GM08714 (cell line): ENCODE results near the gene TXNRD2.

Experiments
- H3K4me3 ChIP-seq: fragments of 200-500 bp; sonication (Bioruptor generic); 2 replicates; pipeline ENCODE4 v1.5.1; 2014; ENCODE audit warnings: mild to moderate bottlenecking, low read length, inconsistent platforms
- ZNF274 ChIP-seq: IDR thresholded peaks from 2 replicates; pipeline ENCODE4 v1.6.1; 2012; ENCODE audit warnings: mild to moderate bottlenecking, low read depth, low read length

TXNRD2 gene

DNA sequence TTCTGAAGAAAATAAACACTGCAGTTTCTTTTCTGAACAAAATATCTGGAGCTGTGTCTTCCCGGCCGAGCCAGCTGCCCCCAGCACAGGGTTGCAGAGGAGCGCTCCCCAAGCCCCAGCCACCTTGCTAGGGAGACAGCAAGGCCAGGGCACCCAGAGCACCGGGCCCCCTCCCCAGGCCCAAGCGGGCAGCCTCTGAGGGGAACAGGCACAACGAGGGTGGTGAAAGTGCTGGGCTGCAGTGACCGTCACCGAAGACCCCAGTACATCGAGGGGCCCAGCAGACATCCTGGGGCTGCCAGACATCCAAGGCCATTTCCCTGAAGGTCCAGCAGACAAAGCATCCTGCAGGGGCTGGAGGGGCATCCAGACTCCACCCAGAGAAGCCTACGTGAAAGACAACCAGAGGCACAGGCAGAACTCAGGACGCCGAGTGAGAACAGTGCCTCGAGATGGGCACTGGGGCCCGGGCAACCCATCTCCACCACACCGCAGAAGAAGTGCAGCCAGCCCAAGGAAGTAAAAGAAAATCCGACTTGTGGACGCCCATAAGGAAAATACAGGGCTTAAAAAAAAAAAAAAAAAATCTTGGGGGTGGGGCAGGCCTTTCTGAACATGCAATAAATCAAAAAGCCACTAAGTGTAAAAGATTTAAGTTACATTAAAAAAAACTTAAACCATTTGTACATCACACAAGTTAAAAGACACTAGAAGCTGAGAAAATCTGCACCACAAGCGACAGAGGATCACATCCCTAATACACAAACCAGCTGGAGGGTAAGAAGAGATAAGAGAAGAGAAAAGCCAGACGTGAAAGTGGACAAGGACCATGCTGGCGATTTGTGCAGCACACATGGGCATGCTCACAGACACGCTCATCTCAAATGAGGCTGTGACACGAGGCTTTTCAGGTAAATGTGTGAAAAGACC is 36.0 kb downstream of the TXNRD2 start:
- H3K4me3 ChIP-seq: no peak overlapping the region
- TF ChIP-seq ZNF274: no peak

DNA sequence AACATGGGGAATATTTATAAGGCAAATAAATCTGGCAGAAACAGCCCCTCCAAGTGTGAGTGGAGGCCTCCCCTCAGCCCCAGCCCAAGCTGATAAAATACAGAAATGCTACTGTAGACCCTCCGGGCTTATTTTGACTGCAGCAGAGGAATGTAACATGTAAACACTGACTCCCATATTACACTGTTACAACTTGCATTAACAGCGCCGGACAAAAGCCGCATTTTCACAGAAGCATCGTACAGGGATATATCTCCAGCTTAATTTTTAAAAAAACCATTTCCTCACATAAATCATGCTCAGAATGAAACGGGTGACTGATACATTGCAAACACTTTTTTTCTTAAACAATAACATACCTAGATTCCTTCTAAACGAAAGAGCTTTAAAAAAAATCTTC is 36.7 kb downstream of the TXNRD2 start:
- TF ChIP-seq ZNF274: no peak
- H3K4me3 ChIP-seq: no peak overlapping the region

DNA sequence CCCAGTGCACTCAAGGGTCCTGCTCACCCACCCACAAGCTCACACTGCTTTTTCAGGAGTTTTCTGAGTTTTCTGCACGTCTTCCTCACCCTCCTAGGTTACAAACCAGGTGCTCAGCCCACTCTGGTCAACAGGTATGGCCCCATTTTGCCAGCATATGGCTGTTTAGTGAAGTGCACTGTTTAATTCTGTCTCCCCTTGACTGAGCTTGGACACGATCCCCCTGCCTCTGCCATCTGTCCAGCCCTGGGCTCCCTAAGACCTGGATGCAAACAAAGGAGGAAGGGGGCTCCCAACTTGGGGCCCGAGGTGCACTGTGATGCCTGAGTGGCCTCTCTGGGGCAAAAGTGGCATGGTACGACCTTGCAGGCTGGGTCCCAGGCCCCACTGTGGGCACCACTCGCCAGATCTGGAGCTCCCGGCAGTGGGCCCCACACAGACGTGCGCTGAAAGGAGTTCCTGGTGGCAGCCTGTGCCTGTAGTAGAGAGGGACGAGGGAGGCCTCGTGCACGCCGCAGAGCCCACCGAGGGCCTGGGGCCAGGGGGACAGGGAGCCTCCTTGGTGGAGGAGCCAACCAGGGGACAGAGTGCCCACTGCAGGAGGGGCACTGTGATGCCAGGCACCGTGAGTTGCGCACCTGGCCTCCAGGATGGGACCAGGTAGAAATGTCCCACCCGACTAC is 37.3 kb downstream of the TXNRD2 start:
- no peak for TF ChIP-seq ZNF274
- H3K4me3 ChIP-seq: no peak overlapping the region

DNA sequence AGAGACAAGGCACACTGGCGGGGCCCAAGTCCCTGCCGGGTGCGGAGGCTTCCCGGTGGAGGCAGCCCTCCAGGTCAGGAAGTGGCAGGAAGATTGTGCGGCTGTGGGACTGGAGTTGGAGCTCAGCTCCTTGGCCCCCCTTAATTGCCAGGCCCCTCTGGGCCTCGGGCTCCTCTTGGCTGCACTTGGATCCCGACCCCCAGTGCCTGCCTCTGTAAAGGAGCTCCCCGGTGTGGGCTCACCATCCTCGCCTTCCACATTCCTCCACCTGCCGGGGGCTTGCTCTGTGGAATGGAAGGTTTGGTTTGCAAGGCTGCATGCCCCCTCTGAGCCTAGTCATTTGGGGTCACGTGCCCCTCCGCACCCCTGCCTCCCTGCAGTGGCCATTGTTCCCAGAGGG is 38.1 kb downstream of the TXNRD2 start:
- TF ChIP-seq ZNF274: no peak
- no peak overlapping the region for H3K4me3 ChIP-seq

DNA sequence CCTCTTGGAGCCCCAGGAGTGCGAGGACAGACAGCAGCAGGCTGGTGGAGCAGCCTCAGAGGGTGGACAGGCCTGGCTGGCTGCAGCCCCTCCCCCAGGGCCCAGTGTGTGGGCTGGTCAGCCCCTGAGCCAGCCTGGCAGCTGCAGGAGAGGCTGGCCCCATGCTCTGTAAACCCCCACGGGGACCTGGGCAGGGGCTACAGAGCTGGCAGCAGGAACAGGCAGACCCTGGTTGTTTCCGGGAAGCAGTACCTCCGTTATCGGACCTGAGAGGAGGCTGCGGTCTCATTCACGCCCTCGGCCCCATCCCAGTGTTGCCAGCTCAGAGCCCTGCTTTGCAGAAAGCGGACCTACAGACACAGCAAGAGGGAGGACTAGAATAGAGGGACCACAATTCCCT is 38.6 kb downstream of the TXNRD2 start:
- H3K4me3 ChIP-seq: no peak overlapping the region
- TF ChIP-seq ZNF274: no peak

DNA sequence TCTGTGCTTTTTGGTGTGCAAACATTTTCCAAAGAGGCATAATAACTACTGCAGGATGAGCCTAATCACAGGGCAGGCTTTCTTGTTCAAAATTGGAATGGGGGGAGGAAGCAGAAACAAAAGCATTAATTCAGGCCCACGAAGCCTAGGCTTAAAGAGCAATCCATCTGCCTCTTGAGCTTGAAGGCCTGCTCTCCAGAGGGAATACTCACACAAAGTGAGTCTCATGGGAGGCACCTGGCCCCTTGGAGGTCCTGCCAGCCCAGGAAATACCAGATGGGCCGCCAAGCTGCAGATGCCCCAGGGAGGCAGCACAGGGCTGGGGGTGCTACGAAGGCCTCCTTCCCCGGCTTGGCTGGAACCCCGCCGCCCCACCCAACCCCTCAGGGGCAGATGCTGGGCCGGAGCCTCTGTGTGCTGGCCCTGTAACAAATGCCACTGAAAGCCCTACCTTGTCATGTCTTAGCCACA is 39.3 kb downstream of the TXNRD2 start:
- H3K4me3 ChIP-seq: no peak overlapping the region
- no peak for TF ChIP-seq ZNF274

DNA sequence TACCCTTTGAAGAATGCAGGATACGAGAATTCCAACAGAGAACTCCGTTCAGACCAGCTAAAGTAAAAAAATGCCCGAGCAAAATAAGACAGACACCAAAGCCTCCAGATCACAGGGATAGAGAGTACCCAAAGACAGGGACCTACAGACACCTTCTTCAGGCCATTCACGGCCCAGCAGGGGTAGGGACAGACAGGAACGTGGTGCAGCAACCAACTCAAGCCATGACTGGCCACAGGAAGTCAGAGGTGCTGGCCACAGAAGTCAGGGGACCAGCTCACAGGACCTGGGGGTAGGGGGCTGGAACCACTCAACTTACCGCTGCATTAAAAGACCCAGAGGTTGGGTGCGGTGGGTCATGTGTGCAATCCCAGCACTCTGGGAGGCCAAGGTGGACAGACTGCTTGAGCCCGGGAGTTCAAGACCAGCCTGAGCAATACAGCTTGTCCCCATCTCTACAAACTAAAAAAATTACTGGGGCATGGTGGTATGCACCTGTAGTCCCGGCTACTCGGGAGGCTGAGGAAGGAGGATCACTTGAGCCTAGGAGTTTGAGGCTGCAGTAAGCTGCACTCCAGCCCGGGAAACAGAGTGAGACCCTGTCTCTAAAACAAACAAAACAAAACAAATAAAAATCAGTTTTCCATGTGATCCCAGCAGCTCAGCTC is 39.9 kb downstream of the TXNRD2 start:
- TF ChIP-seq ZNF274: no peak

DNA sequence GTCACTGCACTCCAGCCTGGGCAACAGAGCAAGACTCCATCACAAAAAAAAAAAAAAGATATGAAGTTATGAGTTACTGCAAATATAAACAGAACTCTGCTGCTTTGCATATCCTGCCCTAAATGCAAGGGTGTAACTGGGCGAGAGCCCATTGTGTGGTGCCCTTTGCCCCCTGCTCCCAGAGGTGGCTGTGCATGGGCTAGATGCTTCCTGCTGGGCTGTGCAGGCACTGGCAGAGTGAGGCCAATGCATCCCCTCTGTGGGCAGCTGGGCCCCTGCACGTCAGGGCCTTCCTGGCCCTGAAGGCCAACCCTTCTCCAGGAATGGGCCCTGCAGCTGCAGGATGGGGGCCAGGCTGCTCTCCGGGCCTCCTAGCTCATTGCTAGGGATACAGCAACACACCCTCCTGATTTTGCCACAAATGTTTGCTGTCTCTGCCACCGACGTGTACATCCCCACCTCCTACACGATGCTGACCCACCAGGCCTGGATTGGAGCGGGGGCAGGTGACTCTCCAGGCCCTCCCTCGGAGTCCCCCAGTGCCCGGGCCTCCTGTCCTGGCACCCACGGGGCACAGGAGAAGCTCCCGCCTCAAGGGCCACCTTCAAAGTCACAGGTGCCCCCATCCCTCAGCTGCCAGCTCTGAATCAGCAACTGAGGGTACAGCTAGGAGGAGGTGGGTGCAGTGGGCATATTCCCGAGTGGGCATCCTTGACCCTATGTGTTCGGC is 40.7 kb downstream of the TXNRD2 start:
- TF ChIP-seq ZNF274: no peak
- no peak overlapping the region for H3K4me3 ChIP-seq

More for the DNA sequence above, 39.9 kb downstream of the TXNRD2 start:
- no peak overlapping the region for H3K4me3 ChIP-seq

DNA sequence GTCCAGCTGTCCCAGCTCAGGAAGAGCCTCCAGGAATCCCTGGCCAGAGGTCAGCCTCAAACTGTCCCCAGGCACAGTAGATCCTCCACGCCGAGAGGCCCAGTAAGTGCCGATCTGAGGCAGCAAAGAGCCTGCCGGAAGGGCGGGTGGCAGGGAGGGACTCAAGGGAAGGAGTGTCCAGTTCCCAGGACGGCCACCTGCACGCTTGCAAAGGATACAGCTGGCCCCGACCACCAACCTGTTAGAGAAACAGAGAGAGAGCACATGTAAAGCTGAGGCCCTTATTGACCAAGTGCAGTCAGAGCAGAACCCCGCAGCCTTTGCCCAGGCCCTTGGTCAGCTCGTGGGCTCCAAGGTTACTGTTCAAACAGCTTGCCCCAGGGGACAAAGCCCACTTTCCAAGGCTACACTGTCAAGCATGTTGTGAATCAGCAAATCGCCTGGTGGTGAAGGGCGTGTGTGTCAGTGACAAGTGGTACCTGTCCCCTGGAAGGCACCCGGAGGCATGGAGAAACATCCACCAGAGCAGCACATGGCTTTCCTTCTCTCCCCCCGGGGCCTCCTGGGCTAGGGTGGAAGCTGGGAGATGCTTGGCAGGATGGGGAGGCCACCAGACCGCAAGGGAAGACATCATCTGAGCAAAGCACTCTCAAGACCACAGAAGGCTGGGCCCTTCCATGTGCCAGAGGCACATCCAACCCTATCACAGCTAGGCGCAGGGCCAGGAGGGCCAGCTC is 42.6 kb downstream of the TXNRD2 start:
- H3K4me3 ChIP-seq: no peak overlapping the region
- no peak for TF ChIP-seq ZNF274

DNA sequence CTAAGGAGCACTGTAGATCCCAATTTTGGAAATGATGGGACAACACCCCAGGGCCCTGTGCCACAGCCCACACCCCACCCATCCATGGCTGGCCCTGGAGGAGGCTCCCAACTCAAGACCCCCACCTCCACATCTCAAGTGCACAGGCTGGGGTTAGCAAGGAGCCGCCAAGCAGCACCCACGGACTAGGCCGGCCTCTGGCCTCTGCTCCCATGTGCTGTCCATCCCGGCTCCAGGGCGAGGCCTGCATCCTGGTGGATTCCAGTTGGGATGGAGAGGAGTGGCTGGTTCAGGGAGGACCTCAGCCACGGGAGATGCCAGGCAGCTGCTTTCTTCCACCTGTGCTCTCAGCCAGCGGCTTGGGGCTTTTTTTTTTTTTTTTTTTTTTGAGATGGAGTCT is 43.5 kb downstream of the TXNRD2 start:
- H3K4me3 ChIP-seq: no peak overlapping the region
- TF ChIP-seq ZNF274: no peak

DNA sequence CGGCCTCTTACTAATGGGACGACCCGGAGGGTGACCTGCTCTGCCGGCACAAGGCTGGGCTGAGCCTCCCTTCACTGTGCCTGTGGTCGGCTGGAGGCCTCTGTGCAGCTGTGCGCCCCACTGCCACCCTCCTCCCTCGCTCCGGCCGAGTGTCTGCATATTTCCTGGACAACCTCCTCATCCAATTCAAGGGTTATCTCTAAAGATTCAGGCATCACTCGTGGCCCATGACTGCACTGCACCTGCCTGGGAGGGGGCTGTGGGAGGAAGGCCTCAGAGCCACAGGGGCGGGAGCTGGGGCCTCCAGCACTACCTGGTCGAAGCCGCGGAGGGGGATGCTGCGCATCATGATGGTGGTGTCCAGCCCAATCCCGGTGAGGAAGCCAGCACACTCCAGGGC is 43.9 kb downstream of the TXNRD2 start:
- no peak overlapping the region for H3K4me3 ChIP-seq
- TF ChIP-seq ZNF274: no peak

DNA sequence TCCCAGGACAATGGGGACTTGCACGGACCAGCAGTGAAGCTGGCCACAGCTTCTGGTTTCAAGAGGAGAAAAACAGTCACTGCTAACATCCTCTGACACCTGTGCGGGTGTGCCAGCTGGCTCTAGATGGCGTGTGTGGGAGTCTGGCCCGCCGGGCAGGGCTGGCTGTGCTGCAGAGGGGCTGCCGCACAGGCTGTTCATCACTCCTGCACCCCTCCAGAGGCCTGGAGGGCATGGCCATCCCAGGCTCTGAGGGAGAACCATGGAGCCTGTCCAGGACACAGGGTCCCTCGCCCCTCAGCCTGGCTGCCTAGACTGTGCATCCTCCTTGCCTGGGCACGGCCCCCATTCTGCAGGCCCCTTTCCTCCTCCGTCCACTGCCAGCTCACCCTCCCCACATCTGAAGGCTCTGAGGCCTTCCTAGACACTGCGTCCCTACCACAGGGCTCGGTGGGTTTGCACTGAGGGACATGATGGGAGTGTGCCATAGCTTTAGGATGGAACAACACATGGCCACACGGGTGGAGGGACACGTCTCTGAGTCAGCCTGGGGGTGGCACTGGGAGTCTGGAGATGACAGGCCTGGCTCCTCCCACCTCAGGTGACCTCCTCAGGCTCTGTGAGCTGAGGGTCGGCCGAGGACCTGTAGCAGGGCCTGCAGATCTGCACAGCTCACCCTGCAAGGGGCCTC is 44.8 kb downstream of the TXNRD2 start:
- H3K4me3 ChIP-seq: no peak overlapping the region
- no peak for TF ChIP-seq ZNF274
